ENCODE data around the gene TRAF2. TPM values are rescaled to one million over a fixed set of nuclear protein-coding genes. Genes with fewer than 3 reads are reported as not detected.

Gene TRAF2
- total RNA-seq, 1 experiment from 2014 or later: 29.2 TPM

GRCh38 chr9:136846376-136847087 is 39.8 kb upstream of the TRAF2 start:
- Histone ChIP-seq H3K36me3 (ENCODE audit: insufficient read depth, low read length, poor library complexity, severe bottlenecking) (no peaks in the 10 kb centered on the region), H3K4me1 (ENCODE audit: insufficient read depth, low read length, poor library complexity, severe bottlenecking) (peaks cover 21% of the 10 kb centered on the region), H3K9me3 (ENCODE audit: low read depth, low read length, poor library complexity, severe bottlenecking) (no peaks in the 10 kb centered on the region), H3K27me3 (replicated peaks; ENCODE audit: insufficient read depth, low read depth, low read length, poor library complexity) (no peaks in the 10 kb centered on the region), H3K4me3 (ENCODE audit: low read depth, low read length, poor library complexity, severe bottlenecking) (peak overlapping the region; percentile 78), H3K27ac (ENCODE audit: low read depth, low read length, poor library complexity, severe bottlenecking) (no peak overlapping the region)
- no peak for TF ChIP-seq CTCF (conservative IDR thresholded peaks at IDR 0.05; ENCODE audit: low read depth, low read length)
- intact Hi-C loops (cut with micrococcal nuclease; ENCODE audit: unreplicated experiment): no loop called here
- no TSS peak for BruUV-seq (replicated peaks)
- ChIA-PET POLR2A (ENCODE audit: low non-redundant PET) (no interaction called here), CTCF (no interaction called here)
- no peak for DNase-seq (ENCODE audit: low spot score)

GRCh38 chr9:136847088-136847825 is 39.1 kb upstream of the TRAF2 start:
- no peaks in the 10 kb centered on the region for H3K36me3 ChIP-seq (ENCODE audit: insufficient read depth, low read length, poor library complexity, severe bottlenecking)
- H3K9me3 ChIP-seq (ENCODE audit: low read depth, low read length, poor library complexity, severe bottlenecking): no peaks in the 10 kb centered on the region
- peaks cover 14% of the 10 kb centered on the region for H3K4me1 ChIP-seq (ENCODE audit: insufficient read depth, low read length, poor library complexity, severe bottlenecking)
- H3K4me3 ChIP-seq (ENCODE audit: low read depth, low read length, poor library complexity, severe bottlenecking): peak overlapping the region; percentile 78
- no peak for TF ChIP-seq CTCF (conservative IDR thresholded peaks at IDR 0.05; ENCODE audit: low read depth, low read length)
- no peak for TF ChIP-seq EZH2 (IDR thresholded peaks at IDR 0.05; ENCODE audit: borderline replicate concordance, low read depth, low read length, poor library complexity, severe bottlenecking)
- POLR2A ChIA-PET (ENCODE audit: low non-redundant PET): no interaction called here
- CTCF ChIA-PET: interaction anchor here (1.3 kb wide), 1 partner anchor 188 kb away, joined by 4 read pairs; no protein-coding TSS in a partner anchor
- BruUV-seq (replicated peaks): no TSS peak
- H3K27ac ChIP-seq (ENCODE audit: low read depth, low read length, poor library complexity, severe bottlenecking): peak overlapping the region; percentile 82
- DNase-seq (ENCODE audit: low spot score): peak; percentile 83
- intact Hi-C loops (cut with micrococcal nuclease; ENCODE audit: unreplicated experiment): no loop called here
- no peaks in the 10 kb centered on the region for H3K27me3 ChIP-seq (replicated peaks; ENCODE audit: insufficient read depth, low read depth, low read length, poor library complexity)

GRCh38 chr9:136847826-136848392 is 38.4 kb upstream of the TRAF2 start:
- ChIA-PET POLR2A (ENCODE audit: low non-redundant PET) (no interaction called here), CTCF (interaction anchor here (1.3 kb wide), 1 partner anchor 187 kb away, joined by 4 read pairs; no protein-coding TSS in a partner anchor)
- no TSS peak for BruUV-seq (replicated peaks)
- intact Hi-C loops (cut with micrococcal nuclease; ENCODE audit: unreplicated experiment): no loop called here
- peaks cover 9% of the 10 kb centered on the region for H3K4me1 ChIP-seq (ENCODE audit: insufficient read depth, low read length, poor library complexity, severe bottlenecking)
- peak overlapping the region; percentile 82 for H3K27ac ChIP-seq (ENCODE audit: low read depth, low read length, poor library complexity, severe bottlenecking)
- peak overlapping the region; percentile 78 for H3K4me3 ChIP-seq (ENCODE audit: low read depth, low read length, poor library complexity, severe bottlenecking)
- no peaks in the 10 kb centered on the region for H3K9me3 ChIP-seq (ENCODE audit: low read depth, low read length, poor library complexity, severe bottlenecking)
- DNase-seq (ENCODE audit: low spot score): peak; percentile 89
- no peaks in the 10 kb centered on the region for H3K27me3 ChIP-seq (replicated peaks; ENCODE audit: insufficient read depth, low read depth, low read length, poor library complexity)
- no peaks in the 10 kb centered on the region for H3K36me3 ChIP-seq (ENCODE audit: insufficient read depth, low read length, poor library complexity, severe bottlenecking)
- TF ChIP-seq EZH2 (IDR thresholded peaks at IDR 0.05; ENCODE audit: borderline replicate concordance, low read depth, low read length, poor library complexity, severe bottlenecking): no peak
- no peak for TF ChIP-seq CTCF (conservative IDR thresholded peaks at IDR 0.05; ENCODE audit: low read depth, low read length)
